Measurements from ENCODE around the gene SLC22A6. TPM values are rescaled to one million over a fixed set of nuclear protein-coding genes. Genes with fewer than 3 reads are reported as not detected.
A peak's percentile ranks its signal among the peaks of the same experiment; 100 is the strongest.

Gene SLC22A6
- total RNA-seq, 2 donors from 2014 or later = not detected

DNA sequence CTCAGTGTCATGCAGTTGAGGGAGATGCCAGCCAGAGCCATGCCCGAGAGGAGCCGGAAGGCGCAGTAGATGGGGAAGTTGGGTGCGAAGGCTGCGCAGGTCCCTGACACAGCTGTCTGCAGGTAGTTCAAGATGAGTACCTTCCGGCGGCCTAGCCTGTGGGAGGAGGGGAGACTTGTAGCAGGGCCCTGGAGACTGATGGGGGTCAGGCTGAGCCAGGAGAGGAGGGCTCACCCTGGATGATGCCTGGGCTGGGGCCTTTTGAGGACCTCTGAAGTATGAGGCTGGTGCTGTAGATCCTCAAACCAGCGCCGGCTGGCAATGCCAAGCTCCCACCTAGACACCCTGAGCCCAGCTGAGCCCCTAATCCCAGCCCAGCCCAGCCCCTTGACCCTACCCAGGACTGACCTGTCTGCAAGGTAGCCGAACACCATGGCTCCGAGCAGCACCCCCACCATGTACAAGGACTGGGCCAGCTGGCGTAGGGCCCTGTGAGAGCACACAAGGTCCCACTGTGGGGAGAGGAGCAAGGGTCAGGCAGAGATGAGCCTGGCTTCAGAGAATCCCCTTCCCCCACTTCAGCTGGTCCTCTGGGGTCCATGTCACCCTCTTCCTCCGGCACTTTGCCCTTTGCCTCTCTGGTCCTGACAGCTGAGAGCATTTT is 1.1 kb downstream of the SLC22A6 start:
- no peaks in the 10 kb centered on the region for H3K36me3 ChIP-seq (ENCODE audit: control insufficient read depth, insufficient read depth, low read length)
- TF ChIP-seq, protein P1, sequence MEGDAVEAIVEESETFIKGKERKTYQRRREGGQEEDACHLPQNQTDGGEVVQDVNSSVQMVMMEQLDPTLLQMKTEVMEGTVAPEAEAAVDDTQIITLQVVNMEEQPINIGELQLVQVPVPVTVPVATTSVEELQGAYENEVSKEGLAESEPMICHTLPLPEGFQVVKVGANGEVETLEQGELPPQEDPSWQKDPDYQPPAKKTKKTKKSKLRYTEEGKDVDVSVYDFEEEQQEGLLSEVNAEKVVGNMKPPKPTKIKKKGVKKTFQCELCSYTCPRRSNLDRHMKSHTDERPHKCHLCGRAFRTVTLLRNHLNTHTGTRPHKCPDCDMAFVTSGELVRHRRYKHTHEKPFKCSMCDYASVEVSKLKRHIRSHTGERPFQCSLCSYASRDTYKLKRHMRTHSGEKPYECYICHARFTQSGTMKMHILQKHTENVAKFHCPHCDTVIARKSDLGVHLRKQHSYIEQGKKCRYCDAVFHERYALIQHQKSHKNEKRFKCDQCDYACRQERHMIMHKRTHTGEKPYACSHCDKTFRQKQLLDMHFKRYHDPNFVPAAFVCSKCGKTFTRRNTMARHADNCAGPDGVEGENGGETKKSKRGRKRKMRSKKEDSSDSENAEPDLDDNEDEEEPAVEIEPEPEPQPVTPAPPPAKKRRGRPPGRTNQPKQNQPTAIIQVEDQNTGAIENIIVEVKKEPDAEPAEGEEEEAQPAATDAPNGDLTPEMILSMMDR (conservative IDR thresholded peaks at IDR 0.05) = no peak
- Mint-ChIP-seq H3K4me1 (no peaks in the 10 kb centered on the region), H3K9me3 (no peaks in the 10 kb centered on the region), H3K27ac (no peak overlapping the region), H3K36me3 (ENCODE audit: low read depth) (no peaks in the 10 kb centered on the region), H3K27me3 (ENCODE audit: insufficient read depth) (peaks cover 10% of the 10 kb centered on the region), H3K4me3 (no peak overlapping the region)
- 89 to 90% methylated on average over 6 to 13 of the region's 13 CpGs for WGBS, 2 experiments (ENCODE audit: insufficient coverage in 1 of 2, insufficient read length in 1 of 2)
- DNase-seq = no peak
- H3K4me3 ChIP-seq (ENCODE audit: low read length) = no peak overlapping the region
- H3K27me3 ChIP-seq (ENCODE audit: control insufficient read depth, insufficient read depth, low read length, poor library complexity, severe bottlenecking) = no peaks in the 10 kb centered on the region
- H3K27ac ChIP-seq (ENCODE audit: low read depth, low read length) = no peak overlapping the region
- no peaks in the 10 kb centered on the region for H3K9me3 ChIP-seq (ENCODE audit: control insufficient read depth, low read length)
- H3K9ac ChIP-seq (ENCODE audit: extremely low read depth, low read length, poor library complexity, severe bottlenecking) = no peak overlapping the region
- no peaks in the 10 kb centered on the region for H3K4me1 ChIP-seq (ENCODE audit: control insufficient read depth, insufficient read depth, low read length)

DNA sequence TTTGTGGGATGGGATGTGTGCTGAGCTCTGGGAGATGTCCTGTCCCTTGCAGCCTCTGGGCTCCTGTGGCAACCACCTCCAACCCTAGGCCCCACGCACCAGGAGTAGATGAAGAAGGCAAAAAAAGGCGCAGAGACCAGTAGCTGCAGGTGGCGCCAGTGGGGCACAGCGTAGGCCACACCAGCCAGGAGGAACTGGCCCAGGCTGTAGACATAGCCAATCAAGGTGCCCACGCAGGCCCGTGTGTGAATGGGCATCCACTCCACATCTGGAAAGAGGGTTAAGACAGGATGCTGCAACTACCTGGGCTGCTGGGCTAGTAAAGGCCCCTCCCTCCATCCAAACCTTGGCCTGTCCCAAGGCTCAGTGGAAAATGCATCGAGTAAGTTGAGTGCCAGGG is 3.0 kb downstream of the SLC22A6 start:
- WGBS, 2 experiments (ENCODE audit: insufficient coverage in 1 of 2, insufficient read length in 1 of 2) = 76 to 92% methylated on average over 6 of the region's 7 CpGs
- TF ChIP-seq, protein P1 (conservative IDR thresholded peaks at IDR 0.05) = peak; percentile 66
- no peak overlapping the region for H3K9ac ChIP-seq (ENCODE audit: extremely low read depth, low read length, poor library complexity, severe bottlenecking)
- no peaks in the 10 kb centered on the region for H3K36me3 ChIP-seq (ENCODE audit: control insufficient read depth, insufficient read depth, low read length)
- Mint-ChIP-seq H3K36me3 (ENCODE audit: low read depth) (no peaks in the 10 kb centered on the region), H3K4me3 (no peak overlapping the region), H3K4me1 (no peaks in the 10 kb centered on the region), H3K9me3 (no peaks in the 10 kb centered on the region), H3K27me3 (ENCODE audit: insufficient read depth) (peaks cover 10% of the 10 kb centered on the region), H3K27ac (no peak overlapping the region)
- no peaks in the 10 kb centered on the region for H3K4me1 ChIP-seq (ENCODE audit: control insufficient read depth, insufficient read depth, low read length)
- H3K27me3 ChIP-seq (ENCODE audit: control insufficient read depth, insufficient read depth, low read length, poor library complexity, severe bottlenecking) = no peaks in the 10 kb centered on the region
- H3K9me3 ChIP-seq (ENCODE audit: control insufficient read depth, low read length) = no peaks in the 10 kb centered on the region
- DNase-seq = peak; percentile 76
- H3K4me3 ChIP-seq (ENCODE audit: low read length) = no peak overlapping the region
- no peak overlapping the region for H3K27ac ChIP-seq (ENCODE audit: low read depth, low read length)

DNA sequence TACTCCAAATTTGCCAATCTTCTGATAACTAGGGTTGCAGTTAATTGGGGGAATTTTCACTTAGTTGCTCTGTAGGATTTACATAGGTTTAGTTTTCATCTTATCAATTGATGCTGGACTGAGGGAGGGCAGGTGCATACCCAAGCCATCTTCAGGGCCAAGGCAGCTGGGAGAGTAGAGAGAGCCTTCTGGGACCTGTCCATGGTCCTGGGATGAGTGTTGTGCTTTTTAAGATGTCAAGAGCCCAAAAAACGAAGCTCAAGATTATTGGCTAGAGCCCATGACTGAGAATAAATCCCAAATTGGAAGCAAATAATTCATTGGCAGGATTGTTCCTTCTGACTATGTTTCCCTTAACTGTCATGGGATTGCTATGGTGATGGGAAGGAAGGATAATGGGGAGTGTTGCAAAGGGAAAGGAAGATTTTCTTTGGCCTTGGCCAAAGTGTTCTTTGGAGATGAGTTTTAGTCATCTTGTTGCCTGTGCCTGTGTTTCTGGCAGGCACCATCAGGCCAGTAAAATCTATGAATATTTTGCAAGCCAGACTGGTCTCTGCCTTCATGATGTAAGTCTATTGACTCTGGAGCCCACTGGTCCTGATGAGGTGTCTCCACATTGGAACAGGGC is 4.5 kb downstream of the SLC22A6 start:
- no peak overlapping the region for H3K9ac ChIP-seq (ENCODE audit: extremely low read depth, low read length, poor library complexity, severe bottlenecking)
- H3K4me1 Mint-ChIP-seq = no peaks in the 10 kb centered on the region
- H3K27ac ChIP-seq (ENCODE audit: low read depth, low read length) = no peak overlapping the region
- H3K9me3 Mint-ChIP-seq = no peaks in the 10 kb centered on the region
- H3K27me3 Mint-ChIP-seq (ENCODE audit: insufficient read depth) = peaks cover 10% of the 10 kb centered on the region
- H3K36me3 Mint-ChIP-seq (ENCODE audit: low read depth) = no peaks in the 10 kb centered on the region
- H3K36me3 ChIP-seq (ENCODE audit: control insufficient read depth, insufficient read depth, low read length) = no peaks in the 10 kb centered on the region
- no peak overlapping the region for H3K27ac Mint-ChIP-seq
- TF ChIP-seq, protein P1 (conservative IDR thresholded peaks at IDR 0.05) = no peak
- no peaks in the 10 kb centered on the region for H3K4me1 ChIP-seq (ENCODE audit: control insufficient read depth, insufficient read depth, low read length)
- no peaks in the 10 kb centered on the region for H3K9me3 ChIP-seq (ENCODE audit: control insufficient read depth, low read length)
- no peak overlapping the region for H3K4me3 Mint-ChIP-seq
- no peaks in the 10 kb centered on the region for H3K27me3 ChIP-seq (ENCODE audit: control insufficient read depth, insufficient read depth, low read length, poor library complexity, severe bottlenecking)
- DNase-seq = peak; percentile 67
- 33 to 75% methylated on average over 1 of the region's 1 CpG for WGBS, 2 experiments (ENCODE audit: insufficient coverage in 1 of 2, insufficient read length in 1 of 2)
- no peak overlapping the region for H3K4me3 ChIP-seq (ENCODE audit: low read length)
